DMS114 treated with DMSO at 0.1 percent for 48 hours (cell line): ENCODE results near the gene SEC31B.
A peak's percentile ranks its signal among the peaks of the same experiment; 100 is the strongest.

Source experiments
- DNase-seq: peaks from one replicate; lab custom pipeline; 2025; ENCODE audit not compliant: unreplicated experiment; lab: John Stamatoyannopoulos, UW

The SEC31B gene

GRCh38 chr10:100519311-100520051 is at the start of gene SEC31B:
Gene SEC31B (minus strand): TSS chr10:100519861. CDS start chr10:100516952, 2,909 bp downstream.
- no peak for DNase-seq

GRCh38 chr10:100568912-100569311 is 49.3 kb upstream of the SEC31B start:
- DNase-seq = no peak

GRCh38 chr10:100567826-100568225 is 48.2 kb upstream of the SEC31B start:
- no peak for DNase-seq

GRCh38 chr10:100567249-100567648 is 47.6 kb upstream of the SEC31B start:
- no peak for DNase-seq

GRCh38 chr10:100566561-100566960 is 46.9 kb upstream of the SEC31B start:
- DNase-seq = no peak

- no peak for DNase-seq
These were observed 45.7 kb upstream of the SEC31B start for GRCh38 chr10:100565206-100565985.

- no peak for DNase-seq
These were observed 42.5 kb upstream of the SEC31B start for GRCh38 chr10:100562008-100562672.

- DNase-seq = no peak
These were observed 41.3 kb upstream of the SEC31B start for GRCh38 chr10:100561005-100561404.

GRCh38 chr10:100560248-100560647 is 40.6 kb upstream of the SEC31B start:
- DNase-seq = no peak

- DNase-seq = no peak
These were observed 35.2 kb upstream of the SEC31B start for GRCh38 chr10:100554902-100555301.

GRCh38 chr10:100553929-100554328 is 34.3 kb upstream of the SEC31B start:
- no peak for DNase-seq

GRCh38 chr10:100551738-100552137 is 32.1 kb upstream of the SEC31B start:
- no peak for DNase-seq

- no peak for DNase-seq
These were observed 31.5 kb upstream of the SEC31B start for GRCh38 chr10:100551196-100551595.

GRCh38 chr10:100544950-100545349 is 25.3 kb upstream of the SEC31B start:
- no peak for DNase-seq

GRCh38 chr10:100537475-100537874 is 17.8 kb upstream of the SEC31B start:
- no peak for DNase-seq

GRCh38 chr10:100535715-100536353 is 16.2 kb upstream of the SEC31B start, which contains the start of gene HIF1AN:
Gene HIF1AN (plus strand): TSS chr10:100535943. CDS start chr10:100535959, 16 bp downstream.
- DNase-seq = peak; percentile 98

GRCh38 chr10:100535338-100535714 is 15.7 kb upstream of the SEC31B start:
- DNase-seq = no peak

- no peak for DNase-seq
These were observed 15.1 kb upstream of the SEC31B start for GRCh38 chr10:100534726-100535125.

- no peak for DNase-seq
These were observed 12.1 kb upstream of the SEC31B start for GRCh38 chr10:100531761-100532160.

- peak; percentile 85 for DNase-seq
These were observed 10.0 kb upstream of the SEC31B start, which contains the start of gene NDUFB8 for GRCh38 chr10:100529475-100530298. Gene NDUFB8 (minus strand): TSS chr10:100529871. CDS start chr10:100529851, 20 bp downstream.
